Natural killer cell (primary cell): ENCODE data around the gene MVB12B. TPM values are rescaled to one million over a fixed set of nuclear protein-coding genes. Genes with fewer than 3 reads are reported as not detected.

Experiments
- ATAC-seq, 3 donors: fragments of 150-1000 bp in 2 of 3; fragments of 200-7000 bp in 1 of 3; cut with Tn5 transposase; 1 replicate in 1 of 3; 2 replicates in 2 of 3; pipeline ENCODE4 v1.10.0; 2021; ENCODE audit warnings: mild to moderate bottlenecking in 2 of 3, moderate library complexity in 2 of 3
- DNase-seq, 2 donors: peaks; one replicate each; pipeline versions ENCODE4 v3.0.0 to v3.0.0-alpha.2; 2013 to 2021; ENCODE audit warnings: mixed read lengths in 1 of 2
- H3K27ac ChIP-seq: one replicate; pipeline ENCODE4 v1.5.1; 2013; ENCODE audit warnings: mild to moderate bottlenecking, low read length
- H3K27me3 ChIP-seq: one replicate; pipeline ENCODE4 v1.6.1; 2013; ENCODE audit warnings: low read length; ENCODE audit not compliant: control insufficient read depth, insufficient read depth
- H3K36me3 ChIP-seq: one replicate; pipeline ENCODE4 v1.6.1; 2013; ENCODE audit warnings: low read length; ENCODE audit not compliant: control insufficient read depth, insufficient read depth
- H3K4me1 ChIP-seq: one replicate; pipeline ENCODE4 v1.6.1; 2013; ENCODE audit warnings: low read length; ENCODE audit not compliant: control insufficient read depth, insufficient read depth
- H3K4me3 ChIP-seq: one replicate; pipeline ENCODE4 v1.5.1; 2013; ENCODE audit warnings: low read length
- H3K9me3 ChIP-seq: one replicate; pipeline ENCODE4 v1.6.1; 2013; ENCODE audit warnings: low read length; ENCODE audit not compliant: control insufficient read depth, insufficient read depth
- H3K27ac Mint-ChIP-seq, 2 donors: one replicate each; pipeline ENCODE4 v1.8.0; 2022; ENCODE audit warnings: mild to moderate bottlenecking in 2 of 2, mixed read lengths in 2 of 2, moderate library complexity in 1 of 2
- H3K27me3 Mint-ChIP-seq, 2 donors: one replicate each; pipeline ENCODE4 v1.8.0; 2022; ENCODE audit warnings: low read depth in 2 of 2, mixed read lengths in 2 of 2
- H3K36me3 Mint-ChIP-seq: one replicate; pipeline ENCODE4 v1.8.0; 2022; ENCODE audit warnings: mixed read lengths
- H3K4me1 Mint-ChIP-seq, 2 donors: one replicate each; pipeline ENCODE4 v1.8.0; 2022; ENCODE audit warnings: mixed read lengths in 2 of 2
- H3K4me3 Mint-ChIP-seq: one replicate; pipeline ENCODE4 v1.8.0; 2022; ENCODE audit warnings: mild to moderate bottlenecking, moderate library complexity, mixed read lengths
- H3K9me3 Mint-ChIP-seq, 2 donors: one replicate each; pipeline ENCODE4 v1.8.0; 2022; ENCODE audit warnings: mixed read lengths in 2 of 2
- CTCF ChIP-seq: fragments of 200-600 bp; IDR thresholded peaks from one replicate; pipeline ENCODE4 v1.8.0; 2022; ENCODE audit warnings: antibody characterized with exemption
- WGBS: methylation state at CpG from one replicate; pipeline ENCODE4 v1.1.7; 2013; ENCODE audit warnings: missing lambda C conversion rate; ENCODE audit not compliant: insufficient coverage; 5-methylcytosine and 5-hydroxymethylcytosine counted together
- intact Hi-C: fragments of 100-400 bp; cut with micrococcal nuclease; formaldehyde crosslinking; loops from one replicate; pipeline ENCODE4 v1.14.2; 2022
- total RNA-seq, 4 donors: library from RNA; stranded (reverse); fragments of 120-200 nt in 1 of 4; gene quantifications; one replicate each; pipeline versions ENCODE4 v1.2.3 to v1.2.4, GENCODE V29; 2013 to 2022

MVB12B gene
- total RNA-seq, 3 donors from 2014 or later (not counting 1 experiment from before 2014, with no cell fraction given) = 2.0 to 13.0 (median 7.8) TPM

GRCh38 chr9:126478216-126478981 lies 151.8 kb downstream of the MVB12B start:
- Mint-ChIP-seq H3K27ac (no peak overlapping the region), H3K9me3 (no peaks in the 10 kb centered on the region), H3K36me3 (no peaks in the 10 kb centered on the region), H3K4me3 (no peak overlapping the region), H3K4me1 (peaks cover 13 to 24% of the 10 kb centered on the region in 2 donors), H3K27me3 (peaks cover 21 to 28% of the 10 kb centered on the region in 2 donors)
- ATAC-seq (no peak), DNase-seq (no peak)
- H3K27me3 ChIP-seq = peaks cover 2% of the 10 kb centered on the region
- H3K4me3 ChIP-seq = no peak overlapping the region
- WGBS = 94% methylated on average over 8 of the region's 8 CpGs
- H3K36me3 ChIP-seq = peaks cover 1% of the 10 kb centered on the region
- H3K9me3 ChIP-seq = no peaks in the 10 kb centered on the region
- no peak overlapping the region for H3K27ac ChIP-seq
- intact Hi-C loops = no loop called here
- TF ChIP-seq CTCF = no peak
- H3K4me1 ChIP-seq = peaks cover 26% of the 10 kb centered on the region

- Histone ChIP-seq H3K27me3 (peaks cover 2% of the 10 kb centered on the region), H3K36me3 (peaks cover 1% of the 10 kb centered on the region), H3K9me3 (no peaks in the 10 kb centered on the region), H3K4me3 (no peak overlapping the region), H3K4me1 (peaks cover 25% of the 10 kb centered on the region), H3K27ac (no peak overlapping the region)
- intact Hi-C loops = no loop called here
- ATAC-seq = no peak
- H3K27ac Mint-ChIP-seq = no peak overlapping the region
- TF ChIP-seq CTCF = no peak
- H3K4me3 Mint-ChIP-seq = no peak overlapping the region
- H3K36me3 Mint-ChIP-seq = no peaks in the 10 kb centered on the region
- no peak for DNase-seq
- H3K27me3 Mint-ChIP-seq = peaks cover 21 to 24% of the 10 kb centered on the region in 2 donors
- WGBS = 95% methylated on average over 12 of the region's 12 CpGs
- no peaks in the 10 kb centered on the region for H3K9me3 Mint-ChIP-seq
- H3K4me1 Mint-ChIP-seq = peaks cover 11 to 24% of the 10 kb centered on the region in 2 donors
Observed at GRCh38 chr9:126479515-126479914, 152.9 kb downstream of the MVB12B start.

GRCh38 chr9:126480813-126481212 lies 154.2 kb downstream of the MVB12B start:
- WGBS = 82% methylated on average over 6 of the region's 6 CpGs
- H3K27ac Mint-ChIP-seq = no peak overlapping the region
- Histone ChIP-seq H3K4me3 (no peak overlapping the region), H3K4me1 (peaks cover 25% of the 10 kb centered on the region), H3K36me3 (peaks cover 1% of the 10 kb centered on the region), H3K27me3 (peaks cover 2% of the 10 kb centered on the region), H3K9me3 (no peaks in the 10 kb centered on the region), H3K27ac (no peak overlapping the region)
- no peaks in the 10 kb centered on the region for H3K9me3 Mint-ChIP-seq
- no peak for ATAC-seq
- no peak for TF ChIP-seq CTCF
- H3K36me3 Mint-ChIP-seq = no peaks in the 10 kb centered on the region
- peaks cover 11 to 24% of the 10 kb centered on the region in 2 donors for H3K4me1 Mint-ChIP-seq
- no peak for DNase-seq
- intact Hi-C loops = no loop called here
- H3K27me3 Mint-ChIP-seq = peaks cover 18 to 21% of the 10 kb centered on the region in 2 donors
- H3K4me3 Mint-ChIP-seq = no peak overlapping the region

GRCh38 chr9:126481862-126482261 lies 155.2 kb downstream of the MVB12B start:
- Histone ChIP-seq H3K9me3 (no peaks in the 10 kb centered on the region), H3K4me1 (peaks cover 25% of the 10 kb centered on the region), H3K27ac (no peak overlapping the region), H3K36me3 (peaks cover 1% of the 10 kb centered on the region), H3K4me3 (no peak overlapping the region), H3K27me3 (peaks cover 2% of the 10 kb centered on the region)
- TF ChIP-seq CTCF = no peak
- Mint-ChIP-seq H3K27me3 (peaks cover 15 to 21% of the 10 kb centered on the region in 2 donors), H3K9me3 (no peaks in the 10 kb centered on the region), H3K4me3 (no peak overlapping the region), H3K36me3 (no peaks in the 10 kb centered on the region), H3K4me1 (peaks cover 11 to 20% of the 10 kb centered on the region in 2 donors), H3K27ac (no peak overlapping the region)
- WGBS = 97% methylated on average over 13 of the region's 13 CpGs
- intact Hi-C loops = no loop called here
- DNase-seq = no peak
- ATAC-seq = no peak
